Activated naive CD4-positive, alpha-beta T cell treated with anti-CD3 and anti-CD28 coated beads, Interleukin-2, amount 10 ng/mL, durations not matched to agents 7 days and 5 days (primary cell): ENCODE data around the gene CENPP.

Source experiments
- CTCF ChIA-PET: fragments of 350-600 bp; sonication (Branson Sonifier 250); formaldehyde crosslinking; loops from one replicate; lab custom pipeline; 2021; ENCODE audit warnings: antibody characterized with exemption; lab: Charles Lee
- DNase-seq: peaks from one replicate; pipeline ENCODE4 v3.0.0-alpha.2; 2020
- H3K27ac Mint-ChIP-seq: one replicate; pipeline ENCODE4 v1.8.0; 2021; ENCODE audit warnings: mild to moderate bottlenecking, moderate library complexity, mixed read lengths
- H3K27me3 Mint-ChIP-seq: one replicate; pipeline ENCODE4 v1.8.0; 2021; ENCODE audit warnings: mild to moderate bottlenecking, mixed read lengths
- H3K36me3 Mint-ChIP-seq: one replicate; pipeline ENCODE4 v1.8.0; 2021; ENCODE audit warnings: mixed read lengths
- H3K4me1 Mint-ChIP-seq: one replicate; pipeline ENCODE4 v1.8.0; 2021; ENCODE audit warnings: mixed read lengths
- H3K4me3 Mint-ChIP-seq: one replicate; pipeline ENCODE4 v1.8.0; 2021; ENCODE audit warnings: mild to moderate bottlenecking, moderate library complexity, mixed read lengths
- H3K9me3 Mint-ChIP-seq: one replicate; pipeline ENCODE4 v1.8.0; 2021; ENCODE audit warnings: mixed read lengths

CENPP gene

DNA sequence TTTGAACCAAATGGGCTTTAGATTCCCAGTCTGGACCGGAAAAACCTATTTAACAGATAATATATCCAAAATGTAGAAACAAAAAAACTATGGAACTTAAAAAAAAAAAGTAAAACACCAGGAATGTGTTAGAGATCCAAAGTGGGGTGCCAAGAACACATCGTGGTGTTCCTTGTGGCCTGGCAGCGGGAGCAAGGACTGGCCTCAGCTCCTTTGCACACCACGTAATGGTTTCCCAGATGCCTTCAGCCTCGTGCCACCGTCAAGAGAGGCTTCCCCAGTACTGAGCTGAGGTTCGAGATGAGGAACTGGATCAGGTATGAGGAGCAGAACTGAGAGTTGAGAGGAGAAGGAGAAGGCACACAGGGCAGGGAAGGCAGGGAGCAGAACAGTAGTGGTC, 153.0 kb downstream of the CENPP start:
- Mint-ChIP-seq H3K4me3 (no peak overlapping the region), H3K27me3 (no peaks in the 10 kb centered on the region), H3K9me3 (no peaks in the 10 kb centered on the region), H3K4me1 (peaks cover 9% of the 10 kb centered on the region), H3K27ac (no peak overlapping the region), H3K36me3 (no peaks in the 10 kb centered on the region)
- DNase-seq: no peak
- CTCF ChIA-PET: no interaction called here

GRCh38 chr9:92479346-92479745, 153.6 kb downstream of the CENPP start:
- Mint-ChIP-seq H3K27me3 (no peaks in the 10 kb centered on the region), H3K9me3 (no peaks in the 10 kb centered on the region), H3K4me1 (peaks cover 9% of the 10 kb centered on the region), H3K27ac (no peak overlapping the region), H3K36me3 (no peaks in the 10 kb centered on the region), H3K4me3 (no peak overlapping the region)
- CTCF ChIA-PET: no interaction called here
- DNase-seq: no peak

DNA sequence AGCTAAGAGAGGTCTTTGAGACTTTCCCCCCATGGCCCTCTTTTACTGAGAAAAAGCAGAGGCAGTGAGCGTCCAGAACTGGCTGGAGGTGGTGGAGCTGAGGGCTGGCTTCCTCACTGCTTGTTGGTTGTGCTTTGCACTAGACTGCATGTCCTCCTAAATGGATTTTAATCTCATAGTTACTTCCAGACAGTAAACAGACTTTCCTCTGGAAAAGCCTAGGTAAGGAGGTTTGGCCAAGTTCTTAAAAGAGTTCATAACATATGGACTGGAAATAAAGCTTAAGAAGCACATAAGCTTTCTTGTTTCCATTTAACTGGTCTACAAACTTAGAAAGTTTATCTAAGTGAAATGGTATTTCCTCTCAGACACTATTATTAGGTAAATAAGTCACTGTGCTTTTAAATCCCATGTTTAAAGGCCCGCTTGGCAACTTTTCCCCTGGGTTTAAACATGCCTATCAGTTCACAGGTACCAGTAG, 154.6 kb downstream of the CENPP start:
- CTCF ChIA-PET: no interaction called here

GRCh38 chr9:92480986-92481633, 155.4 kb downstream of the CENPP start:
- H3K36me3 Mint-ChIP-seq: no peaks in the 10 kb centered on the region
- no peak for DNase-seq
- no peak overlapping the region for H3K27ac Mint-ChIP-seq
- peaks cover 9% of the 10 kb centered on the region for H3K4me1 Mint-ChIP-seq
- CTCF ChIA-PET: no interaction called here
- no peak overlapping the region for H3K4me3 Mint-ChIP-seq
- no peaks in the 10 kb centered on the region for H3K27me3 Mint-ChIP-seq
- H3K9me3 Mint-ChIP-seq: no peaks in the 10 kb centered on the region

More for the DNA sequence above, 154.6 kb downstream of the CENPP start:
- H3K27ac Mint-ChIP-seq: no peak overlapping the region
- peaks cover 9% of the 10 kb centered on the region for H3K4me1 Mint-ChIP-seq
- no peaks in the 10 kb centered on the region for H3K36me3 Mint-ChIP-seq
- H3K9me3 Mint-ChIP-seq: no peaks in the 10 kb centered on the region
- DNase-seq: no peak
- H3K4me3 Mint-ChIP-seq: no peak overlapping the region
- no peaks in the 10 kb centered on the region for H3K27me3 Mint-ChIP-seq

- no peak for DNase-seq
- CTCF ChIA-PET: no interaction called here
- H3K9me3 Mint-ChIP-seq: no peaks in the 10 kb centered on the region
- no peak within 1 kb of the TSS for H3K4me3 Mint-ChIP-seq
- H3K27ac Mint-ChIP-seq: no peak within 1 kb of the TSS
- H3K4me1 Mint-ChIP-seq: peaks cover 9% of the 10 kb centered on the region
- H3K27me3 Mint-ChIP-seq: no peaks in the 10 kb centered on the region
- H3K36me3 Mint-ChIP-seq: no peaks in the 10 kb centered on the region
These were observed 156.6 kb downstream of the CENPP start, which contains the start of gene ASPN for GRCh38 chr9:92482329-92482728. Gene ASPN, minus strand, starts transcription at chr9:92482506.

GRCh38 chr9:92482805-92483204, 157.1 kb downstream of the CENPP start:
- H3K27me3 Mint-ChIP-seq: no peaks in the 10 kb centered on the region

GRCh38 chr9:92483627-92484545, 158.1 kb downstream of the CENPP start:
- DNase-seq: no peak
- H3K4me3 Mint-ChIP-seq: no peak overlapping the region
- CTCF ChIA-PET: no interaction called here
- peaks cover 9% of the 10 kb centered on the region for H3K4me1 Mint-ChIP-seq
- H3K36me3 Mint-ChIP-seq: no peaks in the 10 kb centered on the region
- no peak overlapping the region for H3K27ac Mint-ChIP-seq
- no peaks in the 10 kb centered on the region for H3K9me3 Mint-ChIP-seq
- H3K27me3 Mint-ChIP-seq: no peaks in the 10 kb centered on the region

More at GRCh38 chr9:92482805-92483204, 157.1 kb downstream of the CENPP start:
- Mint-ChIP-seq H3K4me3 (no peak overlapping the region), H3K36me3 (no peaks in the 10 kb centered on the region), H3K27ac (no peak overlapping the region), H3K4me1 (peaks cover 9% of the 10 kb centered on the region), H3K9me3 (no peaks in the 10 kb centered on the region)
- CTCF ChIA-PET: no interaction called here
- no peak for DNase-seq

DNA sequence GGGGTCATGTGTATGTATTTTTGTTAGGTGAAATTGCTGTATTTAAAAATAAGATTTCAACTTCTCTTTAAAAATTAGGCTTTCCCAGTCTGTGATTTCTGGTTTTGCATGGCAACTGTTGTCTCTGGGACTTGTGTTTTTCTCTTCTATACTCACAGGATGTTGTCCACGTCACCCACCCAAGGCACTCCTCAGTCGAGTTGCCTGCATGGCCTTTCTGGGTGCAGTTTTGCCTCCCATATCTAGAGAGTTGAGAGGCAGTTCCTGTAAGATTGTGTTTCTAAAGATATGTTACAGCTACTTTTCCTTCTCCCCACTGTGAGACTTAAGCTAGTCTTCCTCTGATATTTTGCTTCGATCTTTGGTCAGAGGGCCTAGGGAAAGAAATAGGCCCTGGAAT, 158.8 kb downstream of the CENPP start:
- no peak for DNase-seq
- CTCF ChIA-PET: no interaction called here
- H3K4me1 Mint-ChIP-seq: peaks cover 9% of the 10 kb centered on the region
- H3K27me3 Mint-ChIP-seq: no peaks in the 10 kb centered on the region
- H3K4me3 Mint-ChIP-seq: no peak overlapping the region
- H3K27ac Mint-ChIP-seq: no peak overlapping the region
- H3K36me3 Mint-ChIP-seq: no peaks in the 10 kb centered on the region
- H3K9me3 Mint-ChIP-seq: no peaks in the 10 kb centered on the region

- no peaks in the 10 kb centered on the region for H3K36me3 Mint-ChIP-seq
- H3K27ac Mint-ChIP-seq: no peak overlapping the region
- H3K4me3 Mint-ChIP-seq: no peak overlapping the region
- peaks cover 2% of the 10 kb centered on the region for H3K4me1 Mint-ChIP-seq
- DNase-seq: no peak
- CTCF ChIA-PET: no interaction called here
- H3K27me3 Mint-ChIP-seq: no peaks in the 10 kb centered on the region
- H3K9me3 Mint-ChIP-seq: no peaks in the 10 kb centered on the region
These were observed 160.6 kb downstream of the CENPP start for GRCh38 chr9:92486371-92486770.

DNA sequence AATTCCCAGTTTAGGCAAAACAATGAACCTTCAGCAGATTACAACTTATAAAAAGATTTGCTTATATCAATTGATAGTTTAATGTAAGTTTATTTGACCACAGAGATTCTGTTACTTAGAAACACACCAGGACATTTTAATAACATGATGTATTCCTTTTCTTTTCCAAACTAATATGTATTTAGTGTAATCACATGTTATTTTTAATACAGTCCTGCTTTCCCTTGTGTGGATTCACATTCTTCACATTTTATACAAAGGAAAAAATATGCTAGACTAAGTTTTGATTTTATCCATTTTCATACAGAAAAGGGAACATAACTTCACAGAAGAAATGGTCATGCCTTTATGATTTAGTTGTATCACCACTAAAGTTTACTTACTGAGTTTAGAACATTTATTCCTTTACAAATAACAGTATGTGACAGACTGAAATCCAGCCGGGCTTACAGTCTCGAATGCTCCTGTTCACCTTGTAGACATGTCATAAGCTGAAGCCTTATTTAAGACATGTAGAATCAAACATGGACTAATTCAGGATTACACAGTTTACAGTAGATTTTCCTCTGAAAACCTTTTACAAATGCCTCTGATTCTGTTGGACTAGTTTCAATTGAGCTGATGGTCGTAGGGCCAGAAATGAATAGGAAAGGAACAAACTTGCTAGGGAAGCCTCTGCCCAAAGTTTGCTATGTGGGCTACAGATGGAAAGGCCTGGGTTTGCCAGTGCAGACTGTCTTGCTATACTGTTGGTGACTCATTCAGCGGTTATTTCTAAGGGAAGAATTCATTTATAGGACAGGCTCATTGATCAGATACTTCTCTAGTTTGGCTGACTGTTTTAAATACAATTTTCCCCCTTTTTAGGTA, 163.2 kb downstream of the CENPP start:
- no peak for DNase-seq
- Mint-ChIP-seq H3K27me3 (no peaks in the 10 kb centered on the region), H3K36me3 (no peaks in the 10 kb centered on the region), H3K27ac (no peak overlapping the region), H3K9me3 (no peaks in the 10 kb centered on the region), H3K4me1 (no peaks in the 10 kb centered on the region), H3K4me3 (no peak overlapping the region)
- CTCF ChIA-PET: no interaction called here

- CTCF ChIA-PET: no interaction called here
- no peak overlapping the region for H3K4me3 Mint-ChIP-seq
These were observed 167.1 kb downstream of the CENPP start for GRCh38 chr9:92492781-92493401.

DNA sequence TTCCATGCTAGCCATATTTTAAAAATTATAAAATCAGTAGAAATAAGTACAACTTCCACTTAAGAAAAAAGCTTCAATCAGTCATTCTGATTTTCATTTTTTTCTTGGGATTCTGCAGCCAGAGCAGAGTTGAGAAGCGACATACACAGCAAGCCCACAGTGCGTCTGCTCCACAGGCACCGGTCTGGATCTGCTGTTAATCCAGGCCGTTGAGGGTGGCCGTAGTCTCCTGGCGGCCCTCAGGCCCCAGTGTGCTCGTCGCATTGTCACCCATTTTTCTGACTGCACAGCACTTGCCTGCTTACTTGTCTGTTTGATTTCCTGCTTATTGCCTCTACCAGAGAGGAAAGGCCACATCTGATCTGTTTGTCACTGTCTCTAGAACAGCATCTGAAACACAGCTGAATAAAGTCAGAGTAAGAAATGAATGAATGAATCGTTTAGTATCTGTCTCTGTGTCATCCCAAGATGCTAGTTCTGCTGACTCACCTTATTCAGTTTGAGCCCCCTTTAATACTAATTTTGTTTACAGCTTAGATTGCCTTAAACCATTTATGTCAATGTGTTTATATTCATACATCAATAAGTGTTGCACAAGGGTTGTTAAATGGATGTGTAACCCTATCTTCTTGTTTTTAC, 168.1 kb downstream of the CENPP start:
- Mint-ChIP-seq H3K4me3 (no peak overlapping the region), H3K27me3 (no peaks in the 10 kb centered on the region), H3K36me3 (no peaks in the 10 kb centered on the region), H3K4me1 (no peaks in the 10 kb centered on the region), H3K9me3 (no peaks in the 10 kb centered on the region), H3K27ac (no peak overlapping the region)
- DNase-seq: no peak
- CTCF ChIA-PET: no interaction called here

More at GRCh38 chr9:92492781-92493401, 167.1 kb downstream of the CENPP start:
- Mint-ChIP-seq H3K9me3 (no peaks in the 10 kb centered on the region), H3K36me3 (no peaks in the 10 kb centered on the region), H3K27me3 (no peaks in the 10 kb centered on the region), H3K4me1 (no peaks in the 10 kb centered on the region), H3K27ac (no peak overlapping the region)
- no peak for DNase-seq

- Mint-ChIP-seq H3K4me3 (no peak overlapping the region), H3K27me3 (no peaks in the 10 kb centered on the region), H3K9me3 (no peaks in the 10 kb centered on the region), H3K27ac (no peak overlapping the region), H3K36me3 (no peaks in the 10 kb centered on the region), H3K4me1 (no peaks in the 10 kb centered on the region)
- DNase-seq: no peak
- CTCF ChIA-PET: no interaction called here
These were observed 169.1 kb downstream of the CENPP start for GRCh38 chr9:92494856-92495255.
